ENCODE measurements around the gene KLHL8. TPM values are rescaled to one million over a fixed set of nuclear protein-coding genes. Genes with fewer than 3 reads are reported as not detected.
"Not testable (repeated sequence)": the region's sequence is repeated elsewhere in the genome, so short reads cannot be mapped to it uniquely, and the experiment has no call there.

The KLHL8 gene
- total RNA-seq, 1 donor from 2014 or later = 10.0 TPM

DNA sequence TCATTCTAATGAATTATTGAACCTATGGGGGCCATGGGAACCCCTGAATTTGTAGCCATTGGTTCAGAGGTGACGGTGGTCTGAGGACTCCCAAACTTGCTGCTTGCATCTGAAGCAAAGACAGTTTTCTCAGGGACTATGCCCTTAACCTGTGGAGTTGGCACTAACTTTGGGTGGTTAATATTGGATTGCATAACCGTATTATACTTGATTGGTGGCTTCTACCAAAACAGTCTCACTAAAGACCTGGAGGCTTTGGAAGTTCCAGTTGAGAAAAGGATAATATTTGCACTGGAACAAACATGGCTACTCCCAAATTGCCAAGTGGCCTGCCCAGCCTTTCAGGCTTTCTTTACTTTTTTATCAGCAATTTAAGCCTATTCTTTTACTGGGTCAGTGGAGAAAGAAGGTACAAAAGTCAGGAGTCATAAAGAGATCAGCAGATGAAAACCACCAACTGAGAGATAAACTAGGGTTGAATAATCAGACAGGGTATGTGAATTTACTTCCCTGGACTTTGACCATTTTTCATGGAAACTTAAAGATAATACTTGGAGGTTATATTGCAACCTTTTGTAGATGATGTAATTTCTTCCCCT lies 7.9 kb upstream of the KLHL8 start:
- no peak for DNase-seq (ENCODE audit: low spot score)

DNA sequence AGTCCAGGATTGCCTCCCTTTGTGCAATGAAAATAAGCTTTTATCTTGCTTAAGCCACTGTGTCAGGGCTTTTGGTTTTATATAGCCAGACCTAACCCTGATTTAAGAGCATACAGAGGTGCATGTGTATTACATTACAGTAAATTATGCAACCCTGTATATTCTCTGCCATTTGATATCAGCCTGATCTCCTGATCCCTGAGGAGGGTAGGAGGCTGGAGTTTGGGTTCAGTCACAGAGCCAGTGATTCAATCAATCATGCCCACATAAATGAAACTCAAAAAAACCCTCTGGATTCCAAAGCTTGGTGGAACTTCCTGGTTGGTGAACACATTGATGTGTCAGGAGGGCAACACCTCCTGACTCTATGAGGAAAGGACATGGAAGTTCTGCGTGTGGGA lies 7.3 kb upstream of the KLHL8 start:
- no peak for DNase-seq (ENCODE audit: low spot score)

DNA sequence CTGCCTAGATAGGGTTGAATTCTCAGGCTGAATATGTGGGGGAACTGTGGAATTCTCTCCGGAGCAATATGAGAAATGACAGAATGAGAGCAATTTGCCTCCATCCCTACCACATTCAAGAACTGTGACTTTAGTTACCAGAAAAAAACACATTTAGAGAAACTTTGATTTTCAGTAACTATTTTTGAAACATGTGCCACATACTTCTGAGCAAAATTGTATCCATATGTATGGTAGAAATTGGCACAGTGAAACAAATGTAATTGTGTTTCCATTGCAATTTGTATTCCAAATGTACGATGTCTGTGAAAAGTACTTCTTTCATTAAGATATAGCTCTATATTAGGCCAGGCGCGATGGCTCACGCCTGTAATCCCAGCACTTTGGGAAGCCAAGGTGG lies 5.5 kb upstream of the KLHL8 start:
- no peak for DNase-seq (ENCODE audit: low spot score)

DNA sequence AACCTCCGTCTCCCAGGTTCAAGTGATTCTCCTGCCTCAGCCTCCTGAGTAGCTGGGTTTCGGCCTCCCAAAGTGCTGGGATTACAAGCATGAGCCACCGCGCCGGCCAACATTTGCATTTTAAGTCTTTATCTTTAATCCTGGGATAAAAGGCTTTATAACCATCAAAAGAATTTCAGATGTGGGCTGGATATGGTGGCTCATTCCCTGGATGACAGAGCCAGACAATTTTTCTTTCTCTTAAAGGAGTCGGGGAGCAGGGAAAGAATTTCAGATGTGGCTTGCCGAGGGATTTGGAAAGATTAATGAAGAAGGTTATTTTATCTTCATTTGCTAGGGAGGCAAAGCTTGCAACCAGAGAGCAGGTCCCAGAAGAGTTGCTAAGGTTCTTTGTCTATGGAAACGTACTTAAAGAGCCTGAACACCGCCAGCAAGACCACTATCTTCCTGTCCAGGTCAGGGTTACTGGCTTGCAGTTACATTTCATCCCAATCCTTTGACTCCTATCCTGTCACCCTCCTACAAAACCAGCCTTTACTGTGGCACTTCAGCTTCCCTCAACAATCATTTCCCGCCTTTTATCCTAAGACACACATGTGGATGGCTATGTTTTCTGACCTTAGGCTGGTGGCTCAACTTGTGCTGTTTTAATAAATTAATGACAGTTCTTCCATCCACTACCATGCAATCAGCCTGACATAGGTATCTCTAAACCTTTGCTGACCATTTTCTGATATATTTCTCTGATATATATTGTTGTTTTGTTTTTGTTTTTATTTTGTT lies 3.9 kb upstream of the KLHL8 start:
- no peak for DNase-seq (ENCODE audit: low spot score)

DNA sequence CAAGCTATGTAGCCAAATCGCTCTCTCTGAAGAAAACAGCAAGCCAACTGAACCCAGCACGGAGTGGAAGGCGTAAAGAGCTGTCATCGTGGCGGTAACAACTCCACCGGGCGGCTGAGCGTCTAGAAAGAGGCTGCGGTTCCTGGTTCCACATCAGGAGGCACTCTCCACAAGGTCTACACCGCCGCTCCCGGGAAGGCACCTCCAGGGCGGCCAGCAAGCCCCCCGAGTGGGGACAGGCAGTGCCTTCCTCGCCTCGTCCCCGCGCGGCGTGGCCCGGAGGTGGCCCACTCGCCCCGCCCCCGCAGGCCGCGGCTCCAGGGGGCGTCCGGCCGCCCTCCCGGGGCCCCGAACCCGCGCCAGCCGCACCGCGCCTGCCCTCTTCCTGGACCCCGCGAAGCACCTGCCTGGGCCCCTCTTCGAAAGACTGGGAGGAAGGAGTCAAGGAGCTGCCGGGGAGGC lies 755 bp downstream of the KLHL8 start:
- DNase-seq (ENCODE audit: low spot score) = peak; percentile 43

DNA sequence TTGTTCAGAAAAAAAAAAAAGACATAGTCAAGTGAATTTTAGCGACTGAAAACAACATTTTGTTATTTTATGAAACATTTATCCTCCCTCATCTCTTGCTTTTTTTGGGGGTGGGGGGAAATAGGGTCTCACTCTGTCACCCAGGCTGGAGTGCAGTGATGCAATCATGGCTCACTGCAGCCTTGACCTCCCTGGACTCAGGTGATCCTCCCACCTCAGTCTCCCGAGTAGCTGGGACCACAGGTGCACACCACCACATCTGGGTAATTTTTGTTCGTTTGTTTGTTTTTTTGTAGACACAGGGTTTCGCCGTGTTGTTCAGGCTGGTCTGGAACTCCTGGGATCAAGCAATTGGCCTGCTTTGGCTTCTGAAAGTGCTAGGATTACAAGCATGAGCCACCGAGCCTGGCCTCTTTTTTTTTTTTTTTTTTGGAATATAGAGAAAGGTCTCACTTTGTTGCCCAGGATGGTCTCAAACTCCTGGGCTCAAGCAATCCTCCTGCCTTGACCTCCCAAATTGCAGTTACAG lies 3.1 kb downstream of the KLHL8 start:
- DNase-seq (ENCODE audit: low spot score) = not testable (repeated sequence)

DNA sequence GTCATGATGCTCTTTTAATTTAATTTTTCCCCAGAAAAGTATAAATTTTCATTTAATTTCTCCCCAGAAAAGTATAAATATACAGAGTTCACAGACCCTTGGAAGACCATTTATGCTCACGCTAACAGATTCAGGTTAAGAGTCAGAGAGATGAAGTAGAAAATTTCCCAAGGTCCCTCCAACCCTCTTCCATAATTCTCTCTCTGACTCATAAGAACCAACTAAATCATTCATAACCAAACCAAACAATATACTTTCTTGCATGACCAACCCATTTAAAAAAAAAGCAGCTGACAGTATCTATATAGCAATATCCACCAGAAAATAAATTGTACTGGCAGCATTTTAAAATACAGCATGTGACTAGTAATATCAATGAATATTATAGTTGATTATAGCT lies 3.9 kb downstream of the KLHL8 start:
- DNase-seq (ENCODE audit: low spot score) = no peak

DNA sequence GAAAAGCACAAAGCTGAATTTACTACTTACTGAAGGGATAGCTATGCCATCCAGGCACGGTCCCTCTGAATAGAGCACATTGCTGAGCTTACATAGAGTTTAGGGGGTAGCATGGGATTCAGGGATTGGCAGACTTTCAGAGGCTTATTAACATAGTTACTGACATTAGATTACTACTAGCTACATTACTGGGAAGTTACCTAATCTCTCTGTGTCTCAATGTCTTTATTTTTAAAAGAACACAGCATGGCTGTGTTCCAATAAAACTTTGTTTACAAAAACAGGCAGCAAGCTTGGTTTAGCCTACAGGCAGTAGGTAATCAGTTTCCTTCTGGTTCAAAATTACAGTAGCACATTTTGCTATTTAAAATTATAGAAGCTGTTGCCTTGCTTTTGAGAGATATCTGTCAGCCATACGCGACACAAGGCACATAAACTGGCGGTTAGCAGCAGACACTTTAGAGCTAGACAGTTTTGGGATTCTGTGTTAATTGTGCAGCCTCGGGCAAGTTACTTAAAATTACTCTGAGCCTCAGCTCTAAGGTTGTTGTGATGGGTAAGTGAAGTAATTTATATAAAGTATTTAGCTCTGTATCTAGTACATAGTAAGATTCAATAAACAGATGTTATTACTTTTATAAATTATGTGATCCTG lies 6.9 kb downstream of the KLHL8 start:
- no peak for DNase-seq (ENCODE audit: low spot score)

DNA sequence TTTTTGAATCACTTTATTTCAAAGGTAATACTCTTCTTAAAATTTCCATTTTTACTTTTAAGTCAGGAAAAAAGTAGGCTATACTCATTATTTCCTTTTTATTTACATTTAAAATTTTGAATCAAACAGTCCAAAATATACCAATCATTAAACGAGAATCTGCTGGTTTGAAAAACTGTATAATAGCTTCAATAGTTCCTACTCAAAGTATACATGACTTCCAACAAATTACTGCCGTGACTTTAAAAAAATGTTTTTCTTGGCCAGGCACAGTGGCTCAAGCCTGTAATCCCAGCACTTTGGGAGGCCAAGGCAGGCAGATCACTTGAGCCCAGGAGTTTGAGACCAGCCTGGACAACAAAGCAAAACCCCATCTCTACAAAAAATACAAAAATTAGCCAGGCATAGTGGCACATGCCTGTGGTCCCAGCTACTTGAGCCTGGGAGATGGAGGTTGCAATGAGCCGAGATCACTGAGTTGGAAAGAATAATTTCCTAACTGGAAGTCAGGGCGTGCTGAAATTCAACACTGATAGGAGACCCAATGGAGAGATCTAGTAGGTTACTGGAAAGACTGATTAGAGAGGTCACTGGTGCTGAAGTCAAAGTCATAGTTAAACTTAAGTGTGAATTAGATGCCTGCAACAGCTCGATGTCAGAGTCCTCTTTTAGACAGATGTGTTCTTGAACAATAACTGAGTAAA lies 9.0 kb downstream of the KLHL8 start:
- no peak for DNase-seq (ENCODE audit: low spot score)

DNA sequence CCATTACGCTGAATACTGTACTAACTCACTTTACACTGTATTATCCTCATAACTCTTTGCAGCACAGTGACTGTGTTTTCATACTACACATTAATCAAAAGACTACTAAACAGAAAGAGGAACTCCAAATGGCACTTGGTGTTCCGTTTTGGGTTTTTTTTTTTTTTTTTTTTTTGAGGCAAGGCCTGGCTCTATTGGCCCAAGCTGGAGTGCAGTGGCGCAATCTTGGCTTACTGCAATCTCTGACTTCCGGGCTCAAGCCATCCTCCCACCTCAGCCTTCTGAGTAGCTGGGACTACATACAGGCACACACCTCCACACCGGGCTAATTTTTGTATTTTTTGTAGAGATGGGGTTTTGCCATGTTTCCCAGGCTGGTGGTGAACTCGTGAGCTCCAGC lies 10.7 kb downstream of the KLHL8 start:
- peak; percentile 29 for DNase-seq (ENCODE audit: low spot score)

DNA sequence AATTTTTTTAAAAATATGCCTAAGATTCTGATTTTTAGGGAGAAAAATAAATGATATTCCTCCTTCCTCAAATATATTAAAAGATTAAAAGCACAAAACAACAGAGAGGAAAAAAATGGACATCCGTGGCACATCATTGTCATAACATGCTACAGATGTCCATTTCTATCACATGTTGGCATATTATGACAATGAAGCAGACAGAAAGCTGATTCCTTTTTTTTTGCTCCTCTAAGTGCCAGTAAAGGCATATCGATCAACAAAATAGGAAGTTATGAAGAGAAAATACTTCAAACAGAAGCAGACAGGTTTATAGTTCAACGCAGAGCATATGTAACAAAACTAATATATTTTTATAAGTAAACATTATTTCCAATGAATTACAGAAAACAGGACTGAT lies 11.2 kb downstream of the KLHL8 start:
- DNase-seq (ENCODE audit: low spot score) = no peak

DNA sequence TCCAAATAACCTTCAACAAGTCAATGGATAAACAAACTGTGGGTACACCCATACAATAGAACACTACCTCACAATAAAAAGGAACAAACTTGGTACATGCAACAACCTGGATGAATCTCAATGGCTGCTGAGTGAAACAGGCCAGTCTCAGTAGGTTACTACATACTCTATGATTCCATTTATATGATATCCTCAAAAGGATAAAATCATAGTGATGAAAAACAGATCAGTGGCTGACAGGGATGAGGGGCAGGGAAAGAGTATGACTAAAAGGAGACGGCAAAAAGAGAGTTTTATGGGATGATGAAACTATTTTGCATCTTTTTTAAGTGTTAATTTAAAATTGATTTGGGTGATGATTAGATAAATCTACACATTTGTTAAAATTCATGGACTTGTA lies 15.9 kb downstream of the KLHL8 start:
- DNase-seq (ENCODE audit: low spot score) = no peak

DNA sequence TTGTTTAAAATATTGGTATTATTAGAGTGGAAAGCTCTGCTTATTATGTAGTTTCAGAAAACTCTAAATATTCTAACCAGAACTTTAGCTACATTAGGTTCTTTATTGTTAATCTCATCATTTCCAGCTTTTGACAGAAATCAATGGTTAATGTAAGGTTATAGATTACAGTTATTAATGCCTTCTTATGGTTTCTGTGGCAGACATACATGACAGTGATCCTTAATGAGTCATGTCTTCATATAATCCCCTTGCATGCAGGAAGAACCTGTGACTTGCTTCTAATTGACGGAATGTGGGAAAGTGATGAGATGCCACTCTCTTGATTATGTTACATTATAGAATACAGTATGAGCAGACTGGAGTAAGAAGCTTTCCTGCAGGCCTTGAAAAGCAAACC lies 23.5 kb downstream of the KLHL8 start:
- DNase-seq (ENCODE audit: low spot score) = no peak

DNA sequence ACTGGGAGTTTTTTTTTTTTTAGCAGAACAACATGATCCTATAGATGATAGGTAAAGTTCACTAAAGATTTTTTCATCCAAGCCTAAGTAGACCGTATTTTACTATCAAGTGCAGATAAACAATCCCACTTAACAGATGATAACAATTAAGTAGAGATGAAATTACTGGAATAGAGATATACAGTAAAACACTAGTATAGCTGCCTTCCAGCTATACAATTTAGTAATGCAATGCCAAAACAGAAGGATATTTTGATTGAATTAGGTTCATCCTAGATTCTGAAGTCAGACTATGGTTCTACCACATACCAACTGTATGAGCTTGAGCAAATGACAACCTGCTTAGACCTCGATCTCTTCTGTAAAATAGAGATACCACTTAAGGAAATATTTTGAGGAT lies 24.3 kb downstream of the KLHL8 start:
- DNase-seq (ENCODE audit: low spot score) = no peak

DNA sequence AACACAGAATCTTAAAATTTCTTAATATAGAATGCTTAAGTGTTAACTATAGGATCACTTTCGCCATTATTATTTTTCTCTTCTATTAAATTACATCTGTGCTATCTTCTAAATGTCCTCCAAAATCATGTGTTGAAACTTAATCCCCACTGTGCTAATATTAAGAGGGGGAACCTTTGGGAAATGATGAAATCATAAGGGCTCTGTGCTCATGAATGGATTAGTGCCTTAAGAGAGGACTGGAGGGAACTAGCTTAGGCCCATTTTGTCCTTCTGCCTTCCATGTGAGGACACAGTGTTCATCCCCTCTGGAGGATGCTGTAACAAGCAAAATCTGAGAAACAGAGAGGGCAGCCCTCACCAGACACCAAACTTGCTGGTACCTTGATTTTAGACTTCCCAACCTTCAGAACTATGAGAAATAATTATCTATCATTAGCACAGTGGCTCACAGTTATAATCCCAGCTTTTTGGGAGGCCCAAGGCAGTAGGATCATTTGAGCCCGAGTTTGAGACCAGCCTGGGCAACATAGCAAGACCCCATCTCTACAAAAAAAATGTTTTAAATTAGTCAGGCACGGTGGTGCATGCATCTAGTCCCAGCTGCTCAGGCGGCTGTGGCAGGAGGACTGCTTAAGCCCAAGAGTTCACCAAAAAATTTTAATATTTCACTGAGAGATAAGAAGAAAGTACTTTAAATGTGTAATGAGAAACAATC lies 26.3 kb downstream of the KLHL8 start:
- DNase-seq (ENCODE audit: low spot score) = no peak

DNA sequence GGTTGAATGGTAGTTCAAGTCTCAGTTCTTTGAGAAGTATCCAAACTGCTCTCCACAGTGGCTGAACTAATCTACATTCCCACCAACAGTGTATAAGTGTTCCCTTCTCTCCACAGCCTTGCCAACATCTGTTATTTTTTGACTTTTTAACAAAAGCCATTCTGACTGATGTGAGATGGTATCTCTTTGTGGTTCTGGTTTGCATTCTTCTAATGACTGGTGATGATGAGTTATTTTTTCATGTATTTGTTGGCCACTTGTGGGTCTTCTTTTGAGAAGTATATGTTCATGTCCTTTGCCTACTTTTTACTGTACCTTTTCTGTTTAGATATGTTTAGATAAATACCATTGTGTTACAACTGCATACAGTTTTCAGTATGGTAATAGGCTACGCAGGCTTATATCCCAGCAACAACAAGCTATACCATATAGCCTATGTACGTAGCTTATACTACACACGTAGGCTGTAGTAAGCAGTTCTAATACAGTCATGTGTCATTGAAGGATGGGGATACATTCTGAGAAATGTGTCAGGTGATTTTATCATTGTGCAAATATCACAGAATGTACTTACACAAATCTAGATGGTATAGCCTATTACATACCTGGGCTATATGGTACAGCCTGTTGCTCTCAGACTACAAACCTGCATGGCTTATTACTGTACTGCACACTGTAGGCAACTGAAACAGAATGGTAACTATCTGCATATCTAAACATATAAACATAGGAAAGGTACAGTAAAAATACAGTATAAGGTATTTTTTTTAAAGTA lies 28.1 kb downstream of the KLHL8 start:
- DNase-seq (ENCODE audit: low spot score) = no peak

DNA sequence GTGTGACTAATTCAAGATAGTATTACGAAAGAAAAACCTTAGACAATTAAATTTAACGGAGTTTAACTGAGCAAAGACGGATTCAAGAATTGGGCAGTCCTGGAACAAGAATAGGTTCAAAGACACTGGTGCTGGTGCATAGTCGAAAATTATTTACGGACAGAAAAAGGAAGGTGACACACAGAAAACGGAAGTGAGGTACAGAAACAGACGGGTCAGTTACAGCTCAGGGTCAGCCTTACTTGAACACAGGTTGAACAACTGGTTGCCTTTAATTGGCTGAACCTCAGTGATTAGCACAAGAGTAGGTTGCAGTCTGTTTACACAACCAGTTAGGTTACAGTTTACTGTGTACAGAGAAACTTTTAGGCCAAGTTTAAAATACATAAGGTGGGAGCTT lies 31.5 kb downstream of the KLHL8 start:
- no peak for DNase-seq (ENCODE audit: low spot score)

DNA sequence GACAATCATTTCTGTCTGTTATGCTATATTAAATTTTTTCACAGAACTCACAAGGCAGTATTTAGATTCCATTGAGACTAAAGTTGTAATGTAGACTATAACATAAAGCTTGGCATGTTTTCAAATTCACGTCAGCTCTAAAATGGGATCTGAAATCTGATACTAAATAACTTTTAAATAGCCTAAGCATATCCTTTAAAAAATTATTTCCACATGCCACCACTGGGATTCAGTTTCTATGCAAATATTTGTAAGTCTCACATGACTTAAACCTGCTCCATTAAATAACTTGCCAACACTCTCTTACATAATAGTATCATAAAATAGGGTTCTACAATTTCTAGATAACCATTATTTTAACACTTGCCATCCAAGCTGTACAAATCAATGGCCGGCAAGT lies 32.4 kb downstream of the KLHL8 start:
- DNase-seq (ENCODE audit: low spot score) = no peak

DNA sequence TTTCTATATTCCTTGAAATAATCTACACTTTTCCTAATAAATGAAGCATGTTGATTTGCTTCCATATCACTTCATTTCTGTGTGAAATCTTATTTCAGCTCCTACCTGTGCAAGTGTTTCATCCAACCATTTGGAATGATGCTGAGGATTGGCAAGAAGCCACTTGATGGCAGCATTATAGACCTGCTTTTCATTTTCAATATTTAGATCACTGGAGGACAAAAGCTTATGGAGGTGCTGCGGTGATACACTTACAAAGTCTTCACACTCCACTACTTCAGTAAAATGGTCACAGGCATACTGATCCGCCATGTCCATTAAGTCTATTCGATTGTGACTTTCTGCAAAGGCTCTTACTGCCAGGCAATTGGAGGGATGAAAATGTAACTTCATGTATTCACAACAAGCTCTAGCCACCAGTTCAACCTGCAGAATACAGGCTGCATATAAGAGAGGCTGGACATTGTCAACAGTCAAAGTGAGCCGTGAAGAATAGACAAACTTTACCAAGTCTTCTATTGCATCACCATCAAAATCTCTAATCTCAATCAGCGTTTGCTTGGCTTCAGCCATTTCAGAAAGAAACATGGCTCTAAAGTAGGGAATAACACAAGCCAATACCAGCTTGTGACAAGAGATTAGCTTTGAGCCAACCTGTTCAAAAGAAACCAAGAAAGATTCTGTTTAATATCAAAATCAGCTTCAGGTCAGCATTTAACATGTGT lies 35.1 kb downstream of the KLHL8 start:
- DNase-seq (ENCODE audit: low spot score) = no peak

DNA sequence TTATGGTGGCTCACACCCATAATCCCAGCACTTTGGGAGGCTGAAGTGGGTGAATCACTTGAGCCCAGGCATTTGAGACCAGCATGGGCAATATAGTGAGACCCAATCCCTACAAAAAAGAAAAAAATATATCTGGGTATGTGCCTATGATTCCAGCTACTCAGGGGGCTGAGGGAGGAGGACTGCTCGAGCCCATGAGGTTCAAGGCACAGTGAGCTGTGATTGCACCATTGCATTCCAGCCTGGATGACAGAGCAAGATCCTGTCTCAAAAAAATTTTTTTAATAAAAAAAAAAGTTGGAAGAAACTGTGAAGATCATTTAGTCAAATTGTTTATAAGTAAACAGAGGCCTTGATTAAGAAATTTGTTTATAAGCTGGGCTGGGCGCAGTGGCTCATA lies 39.7 kb downstream of the KLHL8 start:
- DNase-seq (ENCODE audit: low spot score) = no peak

Data from mucosa of gallbladder (tissue), 1 donor.